Measurements from ENCODE around the gene SDK1. TPM values are rescaled to one million over a fixed set of nuclear protein-coding genes. Genes with fewer than 3 reads are reported as not detected.

Gene SDK1
- total and polyA plus RNA-seq, 10 of the 15 experiments (the other 5 are each of a cell fraction or from before 2014, with no cell fraction given) = 0.14 to 0.33 TPM; not detected in 8

DNA sequence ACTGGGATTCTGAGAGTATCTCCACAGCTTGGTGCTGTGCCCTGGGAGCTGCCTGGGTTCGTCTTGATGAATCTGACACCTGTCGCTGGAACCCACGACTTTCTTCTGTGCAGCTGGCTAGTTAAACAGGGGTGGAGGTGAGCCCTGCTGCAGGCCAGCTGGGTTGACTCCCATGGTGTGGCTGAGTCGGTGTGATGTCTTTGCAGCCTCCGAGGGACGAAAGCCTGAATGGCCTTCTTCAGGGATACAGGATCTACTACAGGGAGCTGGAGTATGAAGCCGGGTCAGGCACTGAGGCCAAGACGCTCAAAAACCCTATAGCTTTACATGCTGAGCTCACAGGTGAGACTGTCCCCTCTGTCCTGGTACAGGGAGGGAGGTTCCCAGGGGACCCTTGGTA, 873.0 kb downstream of the SDK1 start:
- ChIA-PET CTCF (no interaction called here), SMC1A (ENCODE audit: uncharacterized antibody, unreplicated experiment) (interaction anchor here (0.6 kb wide), 1 partner anchor 24 kb away, joined by 4 read pairs; no protein-coding TSS in a partner anchor), RAD21 (ENCODE audit: unreplicated experiment) (no interaction called here), POLR2A (no interaction called here)
- no peak for DNase-seq (ENCODE audit: low read depth, low spot score)
- Histone ChIP-seq H3K4me1 (ENCODE audit: control insufficient read depth, insufficient read depth, low read length) (no peaks in the 10 kb centered on the region), H2AFZ (ENCODE audit: control insufficient read depth, low read depth, low read length) (no peak overlapping the region), H3K79me2 (ENCODE audit: control insufficient read depth, insufficient read depth, low read length) (no peaks in the 10 kb centered on the region), H3K4me2 (ENCODE audit: control insufficient read depth, insufficient read depth) (no peak overlapping the region), H4K20me1 (ENCODE audit: control insufficient read depth, insufficient read depth) (no peaks in the 10 kb centered on the region), H3K36me3 (ENCODE audit: control insufficient read depth in 2 of 2, insufficient read depth in 2 of 2, low read length in 1 of 2) (no peaks in the 10 kb centered on the region), H3K9ac (ENCODE audit: control insufficient read depth, insufficient read depth, low read length) (no peak overlapping the region), H3K9me3 (replicated peaks; ENCODE audit: control insufficient read depth, insufficient read depth, low read length) (no peaks in the 10 kb centered on the region; the same call in 2 of the 3 replicates), H3K27ac (ENCODE audit: control insufficient read depth, insufficient read depth) (no peak overlapping the region), H3K27me3 (replicated peaks in 1 of 2; ENCODE audit: control insufficient read depth in 2 of 2, insufficient read depth in 2 of 2, low read length in 1 of 2) (no peaks in the 10 kb centered on the region), H3K4me3 (no peak overlapping the region)
- intact Hi-C loops (cut with micrococcal nuclease; ENCODE audit: unreplicated experiment) = no loop called here
- ATAC-seq = no peak
- TF ChIP-seq, protein P1, sequence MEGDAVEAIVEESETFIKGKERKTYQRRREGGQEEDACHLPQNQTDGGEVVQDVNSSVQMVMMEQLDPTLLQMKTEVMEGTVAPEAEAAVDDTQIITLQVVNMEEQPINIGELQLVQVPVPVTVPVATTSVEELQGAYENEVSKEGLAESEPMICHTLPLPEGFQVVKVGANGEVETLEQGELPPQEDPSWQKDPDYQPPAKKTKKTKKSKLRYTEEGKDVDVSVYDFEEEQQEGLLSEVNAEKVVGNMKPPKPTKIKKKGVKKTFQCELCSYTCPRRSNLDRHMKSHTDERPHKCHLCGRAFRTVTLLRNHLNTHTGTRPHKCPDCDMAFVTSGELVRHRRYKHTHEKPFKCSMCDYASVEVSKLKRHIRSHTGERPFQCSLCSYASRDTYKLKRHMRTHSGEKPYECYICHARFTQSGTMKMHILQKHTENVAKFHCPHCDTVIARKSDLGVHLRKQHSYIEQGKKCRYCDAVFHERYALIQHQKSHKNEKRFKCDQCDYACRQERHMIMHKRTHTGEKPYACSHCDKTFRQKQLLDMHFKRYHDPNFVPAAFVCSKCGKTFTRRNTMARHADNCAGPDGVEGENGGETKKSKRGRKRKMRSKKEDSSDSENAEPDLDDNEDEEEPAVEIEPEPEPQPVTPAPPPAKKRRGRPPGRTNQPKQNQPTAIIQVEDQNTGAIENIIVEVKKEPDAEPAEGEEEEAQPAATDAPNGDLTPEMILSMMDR (IDR thresholded peaks at IDR 0.05 in 2 of 3, conservative IDR thresholded peaks at IDR 0.05 in 1 of 3; ENCODE audit: control insufficient read depth in 2 of 3, extremely low read depth in 1 of 3, insufficient read depth in 1 of 3, low read depth in 3 of 3, low read length in 3 of 3) = no peak
- TF ChIP-seq EED (IDR thresholded peaks at IDR 0.05; ENCODE audit: low read depth) = no peak
- TF ChIP-seq, protein P2, sequence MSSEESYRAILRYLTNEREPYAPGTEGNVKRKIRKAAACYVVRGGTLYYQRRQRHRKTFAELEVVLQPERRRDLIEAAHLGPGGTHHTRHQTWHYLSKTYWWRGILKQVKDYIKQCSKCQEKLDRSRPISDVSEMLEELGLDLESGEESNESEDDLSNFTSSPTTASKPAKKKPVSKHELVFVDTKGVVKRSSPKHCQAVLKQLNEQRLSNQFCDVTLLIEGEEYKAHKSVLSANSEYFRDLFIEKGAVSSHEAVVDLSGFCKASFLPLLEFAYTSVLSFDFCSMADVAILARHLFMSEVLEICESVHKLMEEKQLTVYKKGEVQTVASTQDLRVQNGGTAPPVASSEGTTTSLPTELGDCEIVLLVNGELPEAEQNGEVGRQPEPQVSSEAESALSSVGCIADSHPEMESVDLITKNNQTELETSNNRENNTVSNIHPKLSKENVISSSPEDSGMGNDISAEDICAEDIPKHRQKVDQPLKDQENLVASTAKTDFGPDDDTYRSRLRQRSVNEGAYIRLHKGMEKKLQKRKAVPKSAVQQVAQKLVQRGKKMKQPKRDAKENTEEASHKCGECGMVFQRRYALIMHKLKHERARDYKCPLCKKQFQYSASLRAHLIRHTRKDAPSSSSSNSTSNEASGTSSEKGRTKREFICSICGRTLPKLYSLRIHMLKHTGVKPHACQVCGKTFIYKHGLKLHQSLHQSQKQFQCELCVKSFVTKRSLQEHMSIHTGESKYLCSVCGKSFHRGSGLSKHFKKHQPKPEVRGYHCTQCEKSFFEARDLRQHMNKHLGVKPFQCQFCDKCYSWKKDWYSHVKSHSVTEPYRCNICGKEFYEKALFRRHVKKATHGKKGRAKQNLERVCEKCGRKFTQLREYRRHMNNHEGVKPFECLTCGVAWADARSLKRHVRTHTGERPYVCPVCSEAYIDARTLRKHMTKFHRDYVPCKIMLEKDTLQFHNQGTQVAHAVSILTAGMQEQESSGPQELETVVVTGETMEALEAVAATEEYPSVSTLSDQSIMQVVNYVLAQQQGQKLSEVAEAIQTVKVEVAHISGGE (CRISPR knock-in tag; IDR thresholded peaks at IDR 0.05) = no peak
- TF ChIP-seq, protein P3, sequence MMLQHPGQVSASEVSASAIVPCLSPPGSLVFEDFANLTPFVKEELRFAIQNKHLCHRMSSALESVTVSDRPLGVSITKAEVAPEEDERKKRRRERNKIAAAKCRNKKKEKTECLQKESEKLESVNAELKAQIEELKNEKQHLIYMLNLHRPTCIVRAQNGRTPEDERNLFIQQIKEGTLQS (IDR thresholded peaks at IDR 0.05; ENCODE audit: borderline replicate concordance, extremely low read depth, low read depth, low read length) = no peak
- TF ChIP-seq, protein P4, sequence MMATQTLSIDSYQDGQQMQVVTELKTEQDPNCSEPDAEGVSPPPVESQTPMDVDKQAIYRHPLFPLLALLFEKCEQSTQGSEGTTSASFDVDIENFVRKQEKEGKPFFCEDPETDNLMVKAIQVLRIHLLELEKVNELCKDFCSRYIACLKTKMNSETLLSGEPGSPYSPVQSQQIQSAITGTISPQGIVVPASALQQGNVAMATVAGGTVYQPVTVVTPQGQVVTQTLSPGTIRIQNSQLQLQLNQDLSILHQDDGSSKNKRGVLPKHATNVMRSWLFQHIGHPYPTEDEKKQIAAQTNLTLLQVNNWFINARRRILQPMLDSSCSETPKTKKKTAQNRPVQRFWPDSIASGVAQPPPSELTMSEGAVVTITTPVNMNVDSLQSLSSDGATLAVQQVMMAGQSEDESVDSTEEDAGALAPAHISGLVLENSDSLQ (IDR thresholded peaks at IDR 0.05) = no peak
- TF ChIP-seq, protein P5, sequence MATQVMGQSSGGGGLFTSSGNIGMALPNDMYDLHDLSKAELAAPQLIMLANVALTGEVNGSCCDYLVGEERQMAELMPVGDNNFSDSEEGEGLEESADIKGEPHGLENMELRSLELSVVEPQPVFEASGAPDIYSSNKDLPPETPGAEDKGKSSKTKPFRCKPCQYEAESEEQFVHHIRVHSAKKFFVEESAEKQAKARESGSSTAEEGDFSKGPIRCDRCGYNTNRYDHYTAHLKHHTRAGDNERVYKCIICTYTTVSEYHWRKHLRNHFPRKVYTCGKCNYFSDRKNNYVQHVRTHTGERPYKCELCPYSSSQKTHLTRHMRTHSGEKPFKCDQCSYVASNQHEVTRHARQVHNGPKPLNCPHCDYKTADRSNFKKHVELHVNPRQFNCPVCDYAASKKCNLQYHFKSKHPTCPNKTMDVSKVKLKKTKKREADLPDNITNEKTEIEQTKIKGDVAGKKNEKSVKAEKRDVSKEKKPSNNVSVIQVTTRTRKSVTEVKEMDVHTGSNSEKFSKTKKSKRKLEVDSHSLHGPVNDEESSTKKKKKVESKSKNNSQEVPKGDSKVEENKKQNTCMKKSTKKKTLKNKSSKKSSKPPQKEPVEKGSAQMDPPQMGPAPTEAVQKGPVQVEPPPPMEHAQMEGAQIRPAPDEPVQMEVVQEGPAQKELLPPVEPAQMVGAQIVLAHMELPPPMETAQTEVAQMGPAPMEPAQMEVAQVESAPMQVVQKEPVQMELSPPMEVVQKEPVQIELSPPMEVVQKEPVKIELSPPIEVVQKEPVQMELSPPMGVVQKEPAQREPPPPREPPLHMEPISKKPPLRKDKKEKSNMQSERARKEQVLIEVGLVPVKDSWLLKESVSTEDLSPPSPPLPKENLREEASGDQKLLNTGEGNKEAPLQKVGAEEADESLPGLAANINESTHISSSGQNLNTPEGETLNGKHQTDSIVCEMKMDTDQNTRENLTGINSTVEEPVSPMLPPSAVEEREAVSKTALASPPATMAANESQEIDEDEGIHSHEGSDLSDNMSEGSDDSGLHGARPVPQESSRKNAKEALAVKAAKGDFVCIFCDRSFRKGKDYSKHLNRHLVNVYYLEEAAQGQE (IDR thresholded peaks at IDR 0.05; ENCODE audit: low read depth, low read length) = no peak
- TF ChIP-seq ZSCAN29 (IDR thresholded peaks at IDR 0.05) = no peak
- TF ChIP-seq EGR1 (IDR thresholded peaks at IDR 0.05; ENCODE audit: borderline replicate concordance in 1 of 2, low read depth in 2 of 2, low read length in 2 of 2) = no peak
- no peak for TF ChIP-seq ZNF207 (IDR thresholded peaks at IDR 0.05; ENCODE audit: borderline replicate concordance)
- WGBS (ENCODE audit: insufficient coverage, insufficient replicate concordance, low lambda C conversion rate, missing lambda C conversion rate) = 42% methylated on average over 8 of the region's 8 CpGs
- no TSS peak for BruUV-seq (replicated peaks)
- in situ Hi-C loops (cut with MboI) = no loop called here
- no peak for FAIRE-seq

Measured in GM12878 (cell line).